Activated CD8-positive, alpha-beta T cell treated with anti-CD3 and anti-CD28 coated beads for 36 hours (primary cell): Measurements from ENCODE around the gene GREB1L. TPM values are rescaled to one million over a fixed set of nuclear protein-coding genes. Genes with fewer than 3 reads are reported as not detected.

Experiments
- ATAC-seq: fragments of 200-7000 bp; cut with Tn5 transposase; one replicate; pipeline ENCODE4 v1.10.0; 2021; ENCODE audit warnings: mild to moderate bottlenecking, moderate library complexity
- CTCF ChIA-PET: fragments of 350-600 bp; sonication (Branson Sonifier 250); formaldehyde crosslinking; loops from one replicate; lab custom pipeline; 2021; ENCODE audit warnings: antibody characterized with exemption; lab: Charles Lee
- POLR2A ChIA-PET: fragments of 350-600 bp; sonication (Branson Sonifier 250); formaldehyde crosslinking; loops from one replicate; lab custom pipeline; 2021; ENCODE audit warnings: antibody characterized with exemption; lab: Charles Lee
- DNase-seq: peaks from one replicate; pipeline ENCODE4 v3.0.0-alpha.2; 2020
- H3K27ac Mint-ChIP-seq: one replicate; pipeline ENCODE4 v1.8.0; 2021; ENCODE audit warnings: mild to moderate bottlenecking, mixed read lengths
- H3K27me3 Mint-ChIP-seq: one replicate; pipeline ENCODE4 v1.8.0; 2021; ENCODE audit warnings: mixed read lengths
- H3K36me3 Mint-ChIP-seq: one replicate; pipeline ENCODE4 v1.8.0; 2021; ENCODE audit warnings: low read depth, mixed read lengths
- H3K4me1 Mint-ChIP-seq: one replicate; pipeline ENCODE4 v1.8.0; 2021; ENCODE audit warnings: low read depth, mixed read lengths
- H3K4me3 Mint-ChIP-seq: one replicate; pipeline ENCODE4 v1.8.0; 2021; ENCODE audit warnings: mild to moderate bottlenecking, moderate library complexity, mixed read lengths
- H3K9me3 Mint-ChIP-seq: one replicate; pipeline ENCODE4 v1.8.0; 2021; ENCODE audit warnings: mixed read lengths
- intact Hi-C: fragments of 100-400 bp; cut with micrococcal nuclease; formaldehyde crosslinking; loops from one replicate; pipeline ENCODE4 v1.10.0; 2022
- total RNA-seq, 2 experiments: library from RNA; stranded (reverse); gene quantifications; one replicate each; pipeline ENCODE4 v1.2.3, GENCODE V29; 2021
- TF ChIP-seq, protein P1 (sequence below): fragments of 200-600 bp; IDR thresholded peaks from one replicate; pipeline ENCODE4 v1.8.0; 2022; ENCODE audit warnings: antibody characterized with exemption, mild to moderate bottlenecking

GREB1L gene
- total RNA-seq, 2 experiments from 2014 or later, result not detected

DNA sequence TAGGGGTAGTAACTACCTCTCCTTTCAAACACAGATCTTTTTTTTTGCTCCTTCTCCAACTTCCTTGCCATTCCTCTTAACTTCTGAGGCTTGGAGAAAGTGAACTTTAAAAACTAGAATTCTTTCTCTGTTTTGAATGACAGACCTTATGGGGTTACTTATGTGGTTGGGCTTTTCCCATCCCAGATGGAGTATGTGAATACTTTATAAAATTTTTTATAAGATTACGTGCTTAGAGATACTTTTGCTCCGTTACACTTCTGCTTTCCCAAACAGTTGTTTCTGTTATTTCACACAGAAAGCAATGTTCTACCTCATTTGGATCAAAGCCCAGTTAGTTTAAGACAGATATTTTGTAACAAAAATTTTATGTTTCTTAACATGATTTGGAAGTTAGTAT is 20.2 kb downstream of the GREB1L start:
- no peak overlapping the region for H3K27ac Mint-ChIP-seq
- H3K36me3 Mint-ChIP-seq, result no peaks in the 10 kb centered on the region
- TF ChIP-seq, protein P1, sequence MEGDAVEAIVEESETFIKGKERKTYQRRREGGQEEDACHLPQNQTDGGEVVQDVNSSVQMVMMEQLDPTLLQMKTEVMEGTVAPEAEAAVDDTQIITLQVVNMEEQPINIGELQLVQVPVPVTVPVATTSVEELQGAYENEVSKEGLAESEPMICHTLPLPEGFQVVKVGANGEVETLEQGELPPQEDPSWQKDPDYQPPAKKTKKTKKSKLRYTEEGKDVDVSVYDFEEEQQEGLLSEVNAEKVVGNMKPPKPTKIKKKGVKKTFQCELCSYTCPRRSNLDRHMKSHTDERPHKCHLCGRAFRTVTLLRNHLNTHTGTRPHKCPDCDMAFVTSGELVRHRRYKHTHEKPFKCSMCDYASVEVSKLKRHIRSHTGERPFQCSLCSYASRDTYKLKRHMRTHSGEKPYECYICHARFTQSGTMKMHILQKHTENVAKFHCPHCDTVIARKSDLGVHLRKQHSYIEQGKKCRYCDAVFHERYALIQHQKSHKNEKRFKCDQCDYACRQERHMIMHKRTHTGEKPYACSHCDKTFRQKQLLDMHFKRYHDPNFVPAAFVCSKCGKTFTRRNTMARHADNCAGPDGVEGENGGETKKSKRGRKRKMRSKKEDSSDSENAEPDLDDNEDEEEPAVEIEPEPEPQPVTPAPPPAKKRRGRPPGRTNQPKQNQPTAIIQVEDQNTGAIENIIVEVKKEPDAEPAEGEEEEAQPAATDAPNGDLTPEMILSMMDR, result no peak
- no peak for DNase-seq
- peaks cover 4% of the 10 kb centered on the region for H3K27me3 Mint-ChIP-seq
- ChIA-PET POLR2A (no interaction called here), CTCF (no interaction called here)
- no peak for ATAC-seq
- no peak overlapping the region for H3K4me3 Mint-ChIP-seq
- no peaks in the 10 kb centered on the region for H3K4me1 Mint-ChIP-seq
- H3K9me3 Mint-ChIP-seq, result no peaks in the 10 kb centered on the region
- intact Hi-C loops, result no loop called here

DNA sequence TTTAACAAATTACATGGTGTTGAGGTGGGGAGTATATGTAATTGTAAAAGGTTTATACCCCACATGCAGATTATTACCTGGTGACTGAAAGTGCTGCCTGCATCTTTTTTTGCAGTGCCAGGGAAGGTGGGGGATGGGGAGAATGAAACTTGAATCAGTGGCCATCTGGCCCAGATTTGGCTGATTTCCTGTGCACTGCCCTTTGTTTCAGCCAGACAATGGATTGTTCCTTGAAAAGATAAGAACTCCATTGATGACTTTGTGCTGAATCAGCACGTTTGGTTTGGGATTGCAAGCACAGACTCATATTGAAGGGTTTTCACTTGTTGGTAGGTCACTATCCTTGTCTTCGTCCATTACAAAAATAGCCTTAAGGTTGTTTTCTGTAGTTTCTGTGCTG is 20.9 kb downstream of the GREB1L start:
- H3K4me1 Mint-ChIP-seq, result no peaks in the 10 kb centered on the region
- H3K4me3 Mint-ChIP-seq, result no peak overlapping the region
- H3K27ac Mint-ChIP-seq, result no peak overlapping the region
- ATAC-seq, result no peak
- POLR2A ChIA-PET, result no interaction called here
- peaks cover 4% of the 10 kb centered on the region for H3K27me3 Mint-ChIP-seq
- CTCF ChIA-PET, result no interaction called here
- intact Hi-C loops, result no loop called here
- TF ChIP-seq, protein P1, result no peak
- H3K9me3 Mint-ChIP-seq, result no peaks in the 10 kb centered on the region
- no peaks in the 10 kb centered on the region for H3K36me3 Mint-ChIP-seq
- DNase-seq, result no peak

DNA sequence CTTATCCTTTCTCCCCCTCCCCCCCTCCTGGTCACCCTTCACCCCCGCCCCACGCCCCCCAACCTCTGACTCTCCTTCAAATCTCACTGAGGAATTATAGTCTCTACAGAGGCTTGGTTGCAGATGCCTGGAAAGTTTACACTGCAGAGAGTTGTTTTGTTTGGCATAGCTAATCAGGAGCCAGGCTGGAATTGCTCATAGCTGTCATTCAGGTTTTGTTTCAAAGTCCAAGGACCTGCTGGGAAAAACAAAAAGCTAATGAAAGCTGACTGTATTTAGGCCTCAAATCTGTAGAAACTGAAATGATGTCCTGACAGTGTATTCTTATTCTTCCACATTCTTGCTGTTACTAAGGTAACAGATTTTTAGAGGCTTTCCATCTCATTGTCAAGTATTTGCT is 22.6 kb downstream of the GREB1L start:
- Mint-ChIP-seq H3K36me3 (no peaks in the 10 kb centered on the region), H3K27me3 (peaks cover 2% of the 10 kb centered on the region), H3K9me3 (no peaks in the 10 kb centered on the region), H3K4me3 (no peak overlapping the region), H3K4me1 (no peaks in the 10 kb centered on the region), H3K27ac (no peak overlapping the region)
- ATAC-seq (no peak), DNase-seq (no peak)
- TF ChIP-seq, protein P1, result no peak
- ChIA-PET POLR2A (no interaction called here), CTCF (no interaction called here)
- intact Hi-C loops, result no loop called here

DNA sequence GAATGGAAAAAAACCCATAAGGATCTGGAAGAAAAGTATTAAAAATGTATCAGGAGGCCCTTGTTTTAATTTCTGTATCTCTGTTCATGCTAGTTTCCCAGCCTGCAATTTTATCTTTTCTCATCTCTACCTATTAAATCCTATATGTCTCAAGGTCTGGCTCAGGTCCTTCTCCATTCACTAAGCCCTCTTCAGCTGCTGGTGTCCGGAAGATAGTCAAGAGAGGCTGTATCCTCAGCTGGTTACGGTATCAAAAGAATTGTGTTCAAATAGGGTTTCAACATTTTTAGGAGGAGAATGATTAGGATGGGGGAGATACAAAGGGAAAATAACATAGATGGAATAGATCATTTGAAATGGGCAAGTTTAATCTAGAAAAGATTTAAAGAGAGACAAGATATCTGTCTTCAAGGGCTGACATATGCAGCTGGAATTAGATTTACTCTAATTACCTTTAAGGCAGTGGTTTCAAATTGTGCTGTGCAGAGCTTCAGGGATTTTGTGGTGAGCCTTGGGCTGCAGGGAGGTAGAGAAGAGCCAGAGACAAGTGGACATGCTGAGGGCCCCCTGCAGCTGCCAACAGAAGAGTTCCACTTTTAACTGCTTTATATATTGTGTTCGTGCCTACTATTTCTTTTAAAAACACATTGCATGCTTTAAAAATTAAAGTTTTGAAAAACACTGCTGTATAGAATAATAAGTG is 24.1 kb downstream of the GREB1L start:
- Mint-ChIP-seq H3K4me1 (no peaks in the 10 kb centered on the region), H3K27ac (no peak overlapping the region), H3K9me3 (no peaks in the 10 kb centered on the region), H3K27me3 (peaks cover 2% of the 10 kb centered on the region), H3K4me3 (no peak overlapping the region), H3K36me3 (no peaks in the 10 kb centered on the region)
- no peak for DNase-seq
- ATAC-seq, result no peak
- TF ChIP-seq, protein P1, result no peak
- CTCF ChIA-PET, result no interaction called here
- POLR2A ChIA-PET, result no interaction called here
- intact Hi-C loops, result no loop called here

DNA sequence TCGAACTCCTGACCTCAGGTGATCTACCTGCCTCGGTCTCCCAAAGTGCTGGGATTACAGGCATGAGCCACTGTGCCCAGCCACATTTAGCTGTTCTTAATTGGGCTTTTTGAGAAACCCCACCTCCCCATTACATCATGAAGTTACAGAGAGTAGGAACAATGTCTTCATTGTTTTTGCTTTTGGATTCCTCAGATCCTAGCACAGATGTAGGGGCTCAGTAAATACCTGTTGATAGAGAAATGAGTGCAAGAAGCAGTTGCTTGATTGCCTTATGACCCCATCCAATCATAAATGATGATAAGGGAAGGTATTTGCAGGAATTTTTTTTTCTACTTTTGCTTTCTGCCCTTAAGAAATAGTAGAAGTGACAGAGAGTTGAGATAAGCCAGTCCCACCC is 25.4 kb downstream of the GREB1L start:
- Mint-ChIP-seq H3K4me1 (no peaks in the 10 kb centered on the region), H3K27ac (no peak overlapping the region), H3K9me3 (no peaks in the 10 kb centered on the region), H3K4me3 (no peak overlapping the region), H3K36me3 (no peaks in the 10 kb centered on the region), H3K27me3 (peaks cover 2% of the 10 kb centered on the region)
- ChIA-PET CTCF (no interaction called here), POLR2A (interaction anchor here (0.8 kb wide), 1 partner anchor 49 kb away, joined by 3 read pairs; no protein-coding TSS in a partner anchor)
- intact Hi-C loops, result no loop called here
- TF ChIP-seq, protein P1, result no peak
- ATAC-seq (no peak), DNase-seq (no peak)
